HCT116 (cell line): ENCODE measurements around the gene DNAAF5. TPM values are rescaled to one million over a fixed set of nuclear protein-coding genes. Genes with fewer than 3 reads are reported as not detected.

ENCODE experiments used
- ATAC-seq: fragments of 200-7000 bp; cut with Tn5 transposase; 2 replicates; pipeline ENCODE4 v1.9.1; 2020; ENCODE audit warnings: mild to moderate bottlenecking, moderate library complexity
- BruUV-seq: library from RNA; stranded (reverse); fragments of 400-500 nt; replicated peaks from 2 replicates; lab custom pipeline; 2021; lab: Mats Ljungman, UMichigan
- CTCF ChIA-PET: fragments of 300-600 bp; sonication (Branson Sonifier 250); formaldehyde crosslinking; loops from one replicate; lab custom pipeline; 2021; ENCODE audit warnings: antibody characterized with exemption; lab: Charles Lee
- POLR2A ChIA-PET: fragments of 300-600, 350-600 bp; sonication (Branson Sonifier 250); formaldehyde crosslinking; loops from one replicate; lab custom pipeline; 2021; ENCODE audit warnings: antibody characterized with exemption; lab: Charles Lee
- RAD21 ChIA-PET, 2 experiments: fragments of 300-600 bp; sonication (Branson Sonifier 250); formaldehyde crosslinking; loops; one replicate each; lab custom pipeline; 2023; ENCODE audit warnings: low total read pairs in 2 of 2; ENCODE audit not compliant: uncharacterized antibody in 2 of 2, unreplicated experiment in 2 of 2, low non-redundant PET in 1 of 2; lab: Charles Lee
- DNase-seq: peaks from one replicate; pipeline ENCODE4 v3.0.0-alpha.2; 2010; ENCODE audit warnings: low read depth, low spot score
- H2AFZ ChIP-seq: fragments of 200-600 bp; shearing (Covaris generic), sonication (generic); 2 replicates; pipeline ENCODE4 v1.6.1; 2017; ENCODE audit warnings: low read depth, mixed run types, mixed read lengths, antibody characterized with exemption, low read length; ENCODE audit not compliant: poor library complexity, severe bottlenecking
- H3K27ac ChIP-seq: 2 replicates; pipeline ENCODE4 v1.5.1; 2012; ENCODE audit warnings: low read depth, low read length
- H3K27me3 ChIP-seq: fragments of 200-600 bp; sonication (generic); 2 replicates; pipeline ENCODE4 v1.6.1; 2016; ENCODE audit warnings: mixed run types, low read length, mixed read lengths; ENCODE audit not compliant: insufficient read depth
- H3K36me3 ChIP-seq, 2 experiments: fragments of 200-500 bp in 1 of 2; fragments of 200-600 bp in 1 of 2; sonication (Bioruptor generic) in 1 of 2; sonication (generic) in 1 of 2; 2 replicates each; pipeline versions ENCODE4 v1.5.1 to v1.6.1; 2014 to 2016; ENCODE audit warnings: low read length in 2 of 2, inconsistent platforms in 1 of 2, mixed read lengths in 1 of 2, mixed run types in 1 of 2; ENCODE audit not compliant: insufficient read depth in 2 of 2, control insufficient read depth in 1 of 2
- H3K4me1 ChIP-seq, 2 experiments: fragments of 200-600 bp in 1 of 2; sonication (generic) in 1 of 2; 2 replicates each; pipeline versions ENCODE4 v1.5.1 to v1.6.1; 2012 to 2017; ENCODE audit warnings: low read length in 2 of 2, inconsistent platforms in 1 of 2, mild to moderate bottlenecking in 1 of 2, mixed read lengths in 1 of 2, mixed run types in 1 of 2, moderate library complexity in 1 of 2; ENCODE audit not compliant: insufficient read depth in 2 of 2, control insufficient read depth in 1 of 2
- H3K4me2 ChIP-seq: fragments of 200-600 bp; sonication (generic); 2 replicates; pipeline ENCODE4 v1.6.1; 2017; ENCODE audit warnings: mixed run types, low read length, mixed read lengths
- H3K4me3 ChIP-seq, 2 experiments: fragments of 200-600 bp in 1 of 2; sonication (generic) in 1 of 2; replicated peaks in 1 of 2; 2 replicates each; pipeline ENCODE4 v1.5.1; 2011 to 2016; ENCODE audit warnings: low read length in 2 of 2, control low read depth in 1 of 2, low read depth in 1 of 2, mild to moderate bottlenecking in 1 of 2, mixed read lengths in 1 of 2, mixed run types in 1 of 2
- H3K79me2 ChIP-seq: fragments of 200-600 bp; sonication (generic); 2 replicates; pipeline ENCODE4 v1.6.1; 2017; ENCODE audit warnings: mild to moderate bottlenecking, mixed run types, low read length, moderate library complexity, mixed read lengths; ENCODE audit not compliant: insufficient read depth
- H3K9ac ChIP-seq: fragments of 200-600 bp; sonication (generic); 2 replicates; pipeline ENCODE4 v1.6.1; 2016; ENCODE audit warnings: low read length, mixed read lengths
- H3K9me2 ChIP-seq: fragments of 200-600 bp; sonication (generic), shearing (Covaris generic); 2 replicates; pipeline ENCODE4 v1.6.1; 2017; ENCODE audit warnings: mixed run types, mild to moderate bottlenecking, moderate library complexity; ENCODE audit not compliant: insufficient read depth
- H3K9me3 ChIP-seq, 2 experiments: fragments of 200-500 bp in 1 of 2; fragments of 200-600 bp in 1 of 2; sonication (Bioruptor generic) in 1 of 2; sonication (generic) in 1 of 2; 2 replicates each; pipeline ENCODE4 v1.6.1; 2014 to 2017; ENCODE audit warnings: low read length in 2 of 2, mixed read lengths in 2 of 2, inconsistent platforms in 1 of 2, low read depth in 1 of 2, mild to moderate bottlenecking in 1 of 2, mixed run types in 1 of 2, moderate library complexity in 1 of 2; ENCODE audit not compliant: control insufficient read depth in 1 of 2, insufficient read depth in 1 of 2
- H4K20me1 ChIP-seq: fragments of 200-600 bp; sonication (generic), shearing (Covaris generic); 2 replicates; pipeline ENCODE4 v1.6.1; 2017; ENCODE audit warnings: mixed run types, mild to moderate bottlenecking, moderate library complexity; ENCODE audit not compliant: insufficient read depth
- CBX3 ChIP-seq: IDR thresholded peaks from 2 replicates; pipeline ENCODE4 v1.6.1; 2012; ENCODE audit warnings: low read depth
- CTCF ChIP-seq, 3 experiments: fragments of 200-600 bp in 1 of 3; sonication (generic) in 1 of 3; IDR thresholded peaks in 2 of 3; conservative IDR thresholded peaks in 1 of 3; 2 replicates each; pipeline ENCODE4 v1.5.1; 2012 to 2017; ENCODE audit warnings: low read depth in 2 of 3, low read length in 2 of 3, antibody characterized with exemption in 1 of 3, borderline replicate concordance in 1 of 3, control low read depth in 1 of 3, mild to moderate bottlenecking in 1 of 3, mixed read lengths in 1 of 3, mixed run types in 1 of 3, moderate library complexity in 1 of 3; ENCODE audit not compliant: insufficient read depth in 1 of 3
- EGR1 ChIP-seq: IDR thresholded peaks from 2 replicates; pipeline ENCODE4 v1.6.1; 2012; ENCODE audit warnings: low read depth
- MAX ChIP-seq: IDR thresholded peaks from 2 replicates; pipeline ENCODE4 v1.6.1; 2012
- POLR2A ChIP-seq: IDR thresholded peaks from 2 replicates; pipeline ENCODE4 v1.7.0; 2011; ENCODE audit warnings: borderline replicate concordance; ENCODE audit not compliant: insufficient read depth, insufficient read length; ENCODE audit errors: extremely low read depth
- REST ChIP-seq: IDR thresholded peaks from 2 replicates; pipeline ENCODE4 v1.6.1; 2012; ENCODE audit warnings: low read depth
- SIN3A ChIP-seq: IDR thresholded peaks from 2 replicates; pipeline ENCODE4 v1.6.1; 2012; ENCODE audit warnings: low read depth
- SP1 ChIP-seq: IDR thresholded peaks from 2 replicates; pipeline ENCODE4 v1.6.1; 2012; ENCODE audit warnings: low read depth
- ZBTB33 ChIP-seq: IDR thresholded peaks from 2 replicates; pipeline ENCODE4 v1.6.1; 2011; ENCODE audit warnings: mild to moderate bottlenecking, low read length, moderate library complexity; ENCODE audit not compliant: insufficient replicate concordance; ENCODE audit errors: extremely low read depth
- ZFX ChIP-seq: fragments of 450-650 bp; IDR thresholded peaks from 2 replicates; pipeline ENCODE4 v1.6.1; 2017
- intact Hi-C: fragments of 100-400 bp; cut with micrococcal nuclease; formaldehyde crosslinking; loops from 2 replicates; pipeline ENCODE4 v1.10.0; 2022
- total RNA-seq: library from RNA; stranded (reverse); gene quantifications from one replicate; pipeline ENCODE4 v1.2.1, GENCODE V29; 2021; ENCODE audit not compliant: unreplicated experiment

Gene DNAAF5
- total RNA-seq, 1 experiment from 2014 or later = 69.4 TPM

- TF ChIP-seq ZBTB33 = no peak
- TF ChIP-seq POLR2A = no peak
- TF ChIP-seq REST = no peak
- TF ChIP-seq CBX3 = no peak
- TF ChIP-seq ZFX = no peak
- TF ChIP-seq EGR1 = no peak
- TF ChIP-seq SIN3A = no peak
- no peak for TF ChIP-seq SP1
- TF ChIP-seq, all 23 proteins: peak for 0
Measured at GRCh38 chr7:731440-732085, 5.1 kb downstream of the DNAAF5 start (continued).

GRCh38 chr7:732094-732541 is 5.6 kb downstream of the DNAAF5 start:
- Histone ChIP-seq H3K36me3 (peaks cover 7 to 58% of the 10 kb centered on the region in 2 experiments; a peak in 3 of 4 replicates), H3K4me3 (no peak overlapping the region), H3K27ac (peak overlapping the region; percentile 51), H3K9me3 (peaks cover 10 to 15% of the 10 kb centered on the region in 2 experiments; a peak in 2 of 4 replicates), H3K9ac (0 out of 2 replicates have a peak overlapping the region, but pooled peaks have one; percentile 22), H4K20me1 (no peaks in the 10 kb centered on the region), H3K9me2 (no peaks in the 10 kb centered on the region), H2AFZ (no peak overlapping the region), H3K27me3 (no peaks in the 10 kb centered on the region), H3K79me2 (peaks cover 98% of the 10 kb centered on the region), H3K4me1 (peaks cover 21 to 26% of the 10 kb centered on the region in 2 experiments), H3K4me2 (peak overlapping the region; percentile 43)
- RAD21 ChIA-PET = interaction anchor here in 1 of 2 experiments (0.6 kb wide), 1 partner anchor 399 kb away, joined by 6 read pairs; no protein-coding TSS in a partner anchor
- peak; percentile 82 for ATAC-seq
- CTCF ChIA-PET = no interaction called here
- peak; percentile 24 for DNase-seq
- intact Hi-C loops = no loop called here
- BruUV-seq = no TSS peak
- 0 out of 2 replicates have a peak, but pooled peaks have one; percentile 14 for TF ChIP-seq ZFX
- TF ChIP-seq CTCF (IDR thresholded peaks at IDR 0.05 in 2 of 3, conservative IDR thresholded peaks at IDR 0.05 in 1 of 3; ENCODE audit: borderline replicate concordance in 1 of 3, insufficient read depth in 1 of 3, low read depth in 2 of 3, low read length in 2 of 3) = no peak
- peak; percentile 39; the same call in 1 of the 2 replicates for TF ChIP-seq MAX
- POLR2A ChIA-PET = no interaction called here
